AG04450 (cell line): ENCODE measurements around the gene ZKSCAN1. TPM values are rescaled to one million over a fixed set of nuclear protein-coding genes. Genes with fewer than 3 reads are reported as not detected.
A peak's percentile ranks its signal among the peaks of the same experiment; 100 is the strongest.

Experiments
- CTCF ChIA-PET: fragments of 300-600, 350-600 bp; formaldehyde crosslinking; extraction: SDS; loops from one replicate; lab custom pipeline; 2022; ENCODE audit warnings: antibody characterized with exemption, inconsistent platforms; lab: Charles Lee
- POLR2A ChIA-PET: fragments of 350-600 bp; formaldehyde crosslinking; extraction: SDS; loops from one replicate; lab custom pipeline; 2021; ENCODE audit warnings: antibody characterized with exemption, inconsistent platforms; lab: Yijun Ruan, JAX
- DNase-seq: peaks from one replicate; pipeline ENCODE4 v3.0.0-alpha.2; 2011; ENCODE audit warnings: low read depth, low spot score
- H3K27ac ChIP-seq: one replicate; pipeline ENCODE4 v1.5.1; 2012; ENCODE audit warnings: low read depth, low read length, control low read depth
- H3K27me3 ChIP-seq: one replicate; pipeline ENCODE4 v1.6.0; 2012; ENCODE audit warnings: low read length; ENCODE audit not compliant: control insufficient read depth, insufficient read depth
- H3K4me3 ChIP-seq: 2 replicates; pipeline ENCODE4 v1.5.1; 2011; ENCODE audit warnings: mild to moderate bottlenecking, low read depth, low read length, control low read depth
- H3K9me3 ChIP-seq: 2 replicates; pipeline ENCODE4 v1.5.1; 2012; ENCODE audit warnings: low read length; ENCODE audit not compliant: control insufficient read depth, insufficient read depth
- polyA plus RNA-seq: library from polyadenylated mRNA; depleted of rRNA; stranded (reverse); fragments of >200 nt; gene quantifications from 2 replicates; pipeline ENCODE4 v1.2.3, GENCODE V29; 2011
- TF ChIP-seq, protein P1 (sequence below): IDR thresholded peaks from 2 replicates; pipeline ENCODE4 v1.5.1; 2011; ENCODE audit warnings: low read depth, low read length, control low read depth, inconsistent platforms

The ZKSCAN1 gene
- polyA plus RNA-seq, 1 experiment = 42.7 TPM

DNA sequence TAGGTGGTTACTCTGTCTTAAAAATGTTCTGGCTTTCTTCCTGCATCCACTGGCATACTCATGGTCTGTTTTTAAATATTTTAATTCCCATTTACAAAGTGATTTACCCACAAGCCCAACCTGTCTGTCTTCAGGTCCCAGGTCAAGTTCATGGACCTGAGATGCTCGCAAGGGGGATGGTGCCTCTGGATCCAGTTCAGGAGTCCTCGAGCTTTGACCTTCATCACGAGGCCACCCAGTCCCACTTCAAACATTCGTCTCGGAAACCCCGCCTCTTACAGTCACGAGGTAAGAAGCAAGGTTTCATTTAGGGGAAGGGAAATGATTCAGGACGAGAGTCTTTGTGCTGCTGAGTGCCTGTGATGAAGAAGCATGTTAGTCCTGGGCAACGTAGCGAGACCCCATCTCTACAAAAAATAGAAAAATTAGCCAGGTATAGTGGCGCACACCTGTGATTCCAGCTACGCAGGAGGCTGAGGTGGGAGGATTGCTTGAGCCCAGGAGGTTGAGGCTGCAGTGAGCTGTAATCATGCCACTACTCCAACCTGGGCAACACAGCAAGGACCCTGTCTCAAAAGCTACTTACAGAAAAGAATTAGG lies 8.7 kb downstream of the ZKSCAN1 start:
- H3K27ac ChIP-seq = no peak overlapping the region
- TF ChIP-seq, protein P1, sequence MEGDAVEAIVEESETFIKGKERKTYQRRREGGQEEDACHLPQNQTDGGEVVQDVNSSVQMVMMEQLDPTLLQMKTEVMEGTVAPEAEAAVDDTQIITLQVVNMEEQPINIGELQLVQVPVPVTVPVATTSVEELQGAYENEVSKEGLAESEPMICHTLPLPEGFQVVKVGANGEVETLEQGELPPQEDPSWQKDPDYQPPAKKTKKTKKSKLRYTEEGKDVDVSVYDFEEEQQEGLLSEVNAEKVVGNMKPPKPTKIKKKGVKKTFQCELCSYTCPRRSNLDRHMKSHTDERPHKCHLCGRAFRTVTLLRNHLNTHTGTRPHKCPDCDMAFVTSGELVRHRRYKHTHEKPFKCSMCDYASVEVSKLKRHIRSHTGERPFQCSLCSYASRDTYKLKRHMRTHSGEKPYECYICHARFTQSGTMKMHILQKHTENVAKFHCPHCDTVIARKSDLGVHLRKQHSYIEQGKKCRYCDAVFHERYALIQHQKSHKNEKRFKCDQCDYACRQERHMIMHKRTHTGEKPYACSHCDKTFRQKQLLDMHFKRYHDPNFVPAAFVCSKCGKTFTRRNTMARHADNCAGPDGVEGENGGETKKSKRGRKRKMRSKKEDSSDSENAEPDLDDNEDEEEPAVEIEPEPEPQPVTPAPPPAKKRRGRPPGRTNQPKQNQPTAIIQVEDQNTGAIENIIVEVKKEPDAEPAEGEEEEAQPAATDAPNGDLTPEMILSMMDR = no peak
- POLR2A ChIA-PET = no interaction called here
- CTCF ChIA-PET = no interaction called here
- H3K27me3 ChIP-seq = no peaks in the 10 kb centered on the region
- no peaks in the 10 kb centered on the region for H3K9me3 ChIP-seq
- DNase-seq = no peak
- no peak overlapping the region for H3K4me3 ChIP-seq

DNA sequence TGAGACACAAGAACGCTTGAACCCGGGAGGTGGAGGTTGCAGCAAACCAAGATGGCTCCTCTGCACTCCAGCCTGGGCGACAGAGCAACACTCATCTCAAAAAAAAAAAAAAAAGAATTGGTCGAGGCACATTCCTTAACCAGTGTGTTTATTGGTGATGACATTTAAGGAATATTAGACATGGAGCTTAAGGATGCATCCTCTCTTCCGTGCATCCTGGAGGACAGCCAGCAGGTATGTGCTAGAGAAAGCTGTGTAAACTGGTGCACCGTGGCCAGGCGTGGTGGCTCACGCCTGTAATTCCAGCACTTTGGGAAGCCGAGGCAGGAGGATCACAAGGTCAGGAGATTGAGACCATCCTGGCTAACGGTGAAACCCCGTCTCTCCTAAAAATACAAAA lies 11.8 kb downstream of the ZKSCAN1 start:
- DNase-seq = no peak
- Histone ChIP-seq H3K27ac (no peak overlapping the region), H3K9me3 (peaks cover under 1% of the 10 kb centered on the region; the same call in 1 of the 2 replicates), H3K27me3 (no peaks in the 10 kb centered on the region), H3K4me3 (no peak overlapping the region)
- TF ChIP-seq, protein P1 = no peak
- ChIA-PET POLR2A (interaction anchor here (1.0 to 1.1 kb wide), 3 partner anchors 8 to 15 kb away, joined by 3 to 8 read pairs (median 5); partner anchors contain the start of gene ZKSCAN1), CTCF (interaction anchor here (1.3 kb wide), 1 partner anchor 11 kb away, joined by 3 read pairs; no protein-coding TSS in a partner anchor)

DNA sequence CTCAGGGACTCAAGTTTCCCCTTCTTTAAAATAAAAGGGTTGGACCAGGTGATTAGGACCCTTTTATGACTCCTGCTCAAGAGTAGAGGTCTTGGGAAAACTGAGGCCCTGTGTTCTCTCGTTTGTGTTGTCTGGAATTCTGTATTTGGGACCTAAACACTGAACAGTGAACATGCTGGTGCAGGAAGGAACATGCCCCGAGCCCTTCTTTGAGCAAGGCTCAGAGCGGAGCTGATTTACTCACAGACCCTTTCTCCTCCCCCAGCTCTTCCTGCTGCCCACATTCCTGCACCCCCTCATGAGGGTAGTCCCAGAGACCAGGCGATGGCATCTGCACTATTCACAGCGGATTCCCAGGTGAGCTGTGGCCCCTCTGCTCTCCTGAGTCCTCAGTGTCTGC lies 14.2 kb downstream of the ZKSCAN1 start:
- H3K27me3 ChIP-seq = no peaks in the 10 kb centered on the region
- DNase-seq = no peak
- no peak overlapping the region for H3K27ac ChIP-seq
- TF ChIP-seq, protein P1 = no peak
- CTCF ChIA-PET = interaction anchor here (0.8 kb wide), 1 partner anchor 50 kb away, joined by 3 read pairs; no protein-coding TSS in a partner anchor
- H3K4me3 ChIP-seq = no peak overlapping the region
- H3K9me3 ChIP-seq = peaks cover 17% of the 10 kb centered on the region
- POLR2A ChIA-PET = interaction anchor here (1.2 kb wide), 1 partner anchor 14 kb away, joined by 3 read pairs; the partner anchor contains the start of gene ZKSCAN1

DNA sequence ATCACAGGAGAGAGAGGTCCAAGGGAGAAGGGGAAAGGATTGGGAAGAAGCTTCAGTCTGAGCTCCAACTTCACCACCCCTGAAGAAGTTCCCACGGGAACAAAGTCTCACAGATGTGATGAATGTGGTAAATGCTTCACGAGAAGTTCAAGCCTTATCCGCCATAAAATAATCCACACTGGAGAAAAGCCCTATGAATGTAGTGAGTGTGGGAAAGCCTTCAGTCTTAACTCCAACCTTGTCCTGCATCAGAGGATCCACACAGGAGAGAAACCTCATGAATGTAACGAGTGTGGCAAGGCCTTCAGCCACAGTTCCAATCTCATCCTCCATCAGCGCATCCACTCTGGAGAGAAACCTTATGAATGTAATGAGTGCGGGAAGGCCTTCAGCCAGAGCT lies 18.1 kb downstream of the ZKSCAN1 start:
- no peak overlapping the region for H3K27ac ChIP-seq
- H3K9me3 ChIP-seq = peaks cover 17% of the 10 kb centered on the region
- no peak overlapping the region for H3K4me3 ChIP-seq
- CTCF ChIA-PET = no interaction called here
- TF ChIP-seq, protein P1 = no peak
- no peak for DNase-seq
- POLR2A ChIA-PET = interaction anchor here (0.7 kb wide), 1 partner anchor 37 kb away, joined by 4 read pairs; no protein-coding TSS in a partner anchor
- no peaks in the 10 kb centered on the region for H3K27me3 ChIP-seq

DNA sequence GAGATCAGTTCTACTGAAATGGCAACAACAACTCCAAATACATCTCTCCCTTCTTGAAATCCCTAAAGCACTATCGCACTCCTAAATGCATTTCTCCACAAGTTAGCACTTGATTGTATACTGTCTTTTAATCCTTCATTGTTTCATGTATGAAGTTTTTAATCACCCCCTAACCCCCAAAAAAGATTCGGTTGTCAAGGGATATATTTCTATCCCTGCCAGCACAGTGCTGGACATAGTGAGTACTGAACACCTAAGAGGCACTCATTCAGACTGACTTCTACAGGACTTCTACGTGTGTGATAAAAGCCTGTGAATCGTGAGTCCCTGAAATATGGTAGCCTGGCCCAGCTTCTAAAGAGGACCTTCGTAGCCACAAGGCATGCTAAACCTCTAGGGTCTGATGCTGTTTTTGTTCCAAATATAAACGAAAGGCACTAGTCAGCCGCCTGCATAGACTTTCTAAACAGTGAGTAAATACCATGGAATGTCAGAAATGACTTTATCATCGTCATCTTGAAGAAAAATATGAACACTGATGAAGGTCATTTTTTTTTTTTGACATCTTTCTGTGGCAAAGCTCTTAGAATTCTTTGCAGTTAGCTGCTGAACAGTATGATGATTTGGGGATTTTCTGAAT lies 19.6 kb downstream of the ZKSCAN1 start:
- DNase-seq = peak; percentile 89
- ChIA-PET CTCF (interaction anchor here (1.1 to 1.6 kb wide), 2 partner anchors 17 to 44 kb away, joined by 3 to 4 read pairs; no protein-coding TSS in a partner anchor), POLR2A (interaction anchor here (0.5 to 1.5 kb wide), 4 partner anchors 8 to 52 kb away, joined by 3 to 8 read pairs (median 5); partner anchors contain the start of gene ZSCAN21)
- peak overlapping the region; percentile 81 for H3K27ac ChIP-seq
- H3K9me3 ChIP-seq = peaks cover 17% of the 10 kb centered on the region
- TF ChIP-seq, protein P1 = no peak
- no peaks in the 10 kb centered on the region for H3K27me3 ChIP-seq
- H3K4me3 ChIP-seq = no peak overlapping the region
